Measurements from ENCODE around the gene SPP2. TPM values are rescaled to one million over a fixed set of nuclear protein-coding genes. Genes with fewer than 3 reads are reported as not detected.

Gene SPP2
- total and polyA plus RNA-seq, 2 of the 8 experiments (the other 6 are each of a cell fraction or from before 2014, with no cell fraction given): not detected

- Histone ChIP-seq H3K18ac (ENCODE audit: extremely low read depth, low read length) (no peak overlapping the region), H3K4ac (replicated peaks; ENCODE audit: insufficient read length, low read depth, low read length) (no peak overlapping the region), H2AK5ac (ENCODE audit: low read depth, low read length) (no peak overlapping the region), H2BK120ac (replicated peaks; ENCODE audit: low read depth, low read length) (no peak overlapping the region), H3K27ac (ENCODE audit: low read depth, low read length) (no peak overlapping the region), H4K5ac (ENCODE audit: insufficient read length, low read depth, low read length) (no peak overlapping the region), H3K79me2 (ENCODE audit: control insufficient read depth in 1 of 2, insufficient read depth in 2 of 2, low read length in 2 of 2) (no peaks in the 10 kb centered on the region), H2BK15ac (ENCODE audit: low read length) (no peak overlapping the region), H4K8ac (ENCODE audit: extremely low read depth, insufficient read depth, low read length) (no peak overlapping the region), H3K23ac (ENCODE audit: insufficient read length) (no peak overlapping the region), H2BK12ac (ENCODE audit: low read depth, low read length) (no peak overlapping the region), H4K20me1 (replicated peaks in 1 of 2; ENCODE audit: control insufficient read depth in 1 of 2, insufficient read depth in 2 of 2, low read length in 2 of 2) (no peaks in the 10 kb centered on the region), H3K23me2 (ENCODE audit: low read depth, low read length) (peaks cover 2% of the 10 kb centered on the region; the same call in 1 of the 2 replicates), H3K56ac (replicated peaks; ENCODE audit: insufficient read length, low read depth, low read length) (no peak overlapping the region), H3K36me3 (ENCODE audit: control insufficient read depth in 2 of 4, insufficient read depth in 4 of 4, low read length in 3 of 4) (no peaks in the 10 kb centered on the region), H3K27me3 (replicated peaks in 1 of 4; ENCODE audit: control insufficient read depth in 3 of 4, extremely low read depth in 1 of 4, insufficient read depth in 3 of 4, low read length in 3 of 4) (no peaks in the 10 kb centered on the region; a peak in 1 of 7 replicates), H2BK20ac (ENCODE audit: low read length) (no peak overlapping the region), H2AFZ (ENCODE audit: low read length) (no peak overlapping the region), H4K91ac (replicated peaks; ENCODE audit: insufficient read length, low read length) (no peak overlapping the region), H3K9ac (replicated peaks in 1 of 4; ENCODE audit: extremely low read depth in 1 of 4, low read depth in 3 of 4, low read length in 3 of 4) (no peak overlapping the region), H3K9me3 (ENCODE audit: insufficient read depth in 2 of 2, low read depth in 1 of 2, low read length in 1 of 2) (no peaks in the 10 kb centered on the region), H3K4me1 (replicated peaks in 1 of 4; ENCODE audit: control insufficient read depth in 3 of 4, insufficient read depth in 4 of 4, low read length in 3 of 4) (peaks cover 0 to 4% (median 0%) of the 10 kb centered on the region in 4 experiments; a peak in 2 of 7 replicates), H3K4me2 (ENCODE audit: insufficient read depth in 1 of 2, low read depth in 2 of 2, low read length in 2 of 2) (no peak overlapping the region), H3K4me3 (ENCODE audit: extremely low read depth in 1 of 4, insufficient read depth in 2 of 4, low read depth in 3 of 4, low read length in 4 of 4) (no peak overlapping the region), H2BK5ac (ENCODE audit: low read depth, low read length) (no peak overlapping the region), H3K14ac (ENCODE audit: insufficient read length) (no peak overlapping the region), H3K79me1 (ENCODE audit: low read depth, low read length) (no peaks in the 10 kb centered on the region)
- POLR2A ChIA-PET (ENCODE audit: partially characterized antibody): no interaction called here
- DNase-seq (ENCODE audit: low read depth in 1 of 2, low spot score in 2 of 2): no peak
- CTCF ChIA-PET (ENCODE audit: partially characterized antibody): interaction anchor here (1.0 to 1.3 kb wide), 2 partner anchors 22 to 40 kb away, joined by 4 read pairs; no protein-coding TSS in a partner anchor
- TF ChIP-seq YY1 (IDR thresholded peaks at IDR 0.05; ENCODE audit: low read depth, low read length) (no peak), SIRT6 (IDR thresholded peaks at IDR 0.05; ENCODE audit: low read length) (no peak), SAP30 (IDR thresholded peaks at IDR 0.05; ENCODE audit: insufficient read depth, insufficient replicate concordance, low read length) (no peak), JUN (IDR thresholded peaks at IDR 0.05; ENCODE audit: low read depth, low read length) (no peak), ATF3 (IDR thresholded peaks at IDR 0.05; ENCODE audit: insufficient read depth, low read depth, low read length) (no peak), CBX5 (IDR thresholded peaks at IDR 0.05; ENCODE audit: low read depth, low read length) (no peak), E2F6 (IDR thresholded peaks at IDR 0.05) (no peak)
- WGBS, 2 experiments (ENCODE audit: extremely low coverage in 1 of 2, insufficient coverage in 1 of 2, insufficient read length in 1 of 2, insufficient replicate concordance in 2 of 2, low coverage in 1 of 2, low lambda C conversion rate in 2 of 2, missing lambda C conversion rate in 1 of 2): 93% methylated on average over 5 of the region's 5 CpGs; no CpG with 5 or more reads in 1 of the 2 experiments
- FAIRE-seq: no peak
These were observed 44.8 kb downstream of the SPP2 start for GRCh38 chr2:234095301-234095700.

Measured in H1 (cell line).